DMS 273 (cell line): Measurements from ENCODE around the gene PDPK1.
"Not testable (repeated sequence)": the region's sequence is repeated elsewhere in the genome, so short reads cannot be mapped to it uniquely, and the experiment has no call there.

Experiments
- DNase-seq: peaks from one replicate; lab custom pipeline; 2025; ENCODE audit not compliant: unreplicated experiment; lab: John Stamatoyannopoulos, UW

Gene PDPK1

DNA sequence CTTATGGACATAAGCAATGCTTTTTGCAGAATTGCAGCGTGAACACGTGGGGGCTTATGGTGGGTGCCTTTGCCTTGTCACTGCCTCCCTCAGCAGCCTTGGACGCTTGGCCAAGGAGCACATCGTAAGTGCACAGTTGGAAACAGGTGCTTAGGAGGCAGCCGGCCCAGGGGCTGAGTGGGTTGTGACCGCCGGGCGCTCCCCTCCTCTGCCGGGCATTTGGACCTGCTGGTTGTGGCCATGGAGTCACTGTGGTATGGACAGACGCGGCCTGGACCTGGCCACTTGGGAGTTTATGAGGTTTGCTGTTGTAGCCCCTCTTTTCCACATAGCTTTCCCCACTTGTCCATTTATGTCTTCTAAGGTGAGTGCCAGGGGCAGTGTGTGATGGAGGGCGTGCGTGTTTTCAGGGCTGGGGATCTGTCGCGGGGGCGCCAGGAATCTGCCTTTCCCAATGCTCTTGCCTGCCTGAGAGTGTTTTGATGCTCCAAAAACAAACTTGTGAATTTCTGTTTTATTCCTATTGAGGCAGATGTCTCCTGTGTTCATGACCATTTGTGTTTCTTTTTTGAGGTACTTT is 49.2 kb downstream of the PDPK1 start:
- no peak for DNase-seq

GRCh38 chr16:2587891-2588565 is 50.2 kb downstream of the PDPK1 start:
- no peak for DNase-seq

DNA sequence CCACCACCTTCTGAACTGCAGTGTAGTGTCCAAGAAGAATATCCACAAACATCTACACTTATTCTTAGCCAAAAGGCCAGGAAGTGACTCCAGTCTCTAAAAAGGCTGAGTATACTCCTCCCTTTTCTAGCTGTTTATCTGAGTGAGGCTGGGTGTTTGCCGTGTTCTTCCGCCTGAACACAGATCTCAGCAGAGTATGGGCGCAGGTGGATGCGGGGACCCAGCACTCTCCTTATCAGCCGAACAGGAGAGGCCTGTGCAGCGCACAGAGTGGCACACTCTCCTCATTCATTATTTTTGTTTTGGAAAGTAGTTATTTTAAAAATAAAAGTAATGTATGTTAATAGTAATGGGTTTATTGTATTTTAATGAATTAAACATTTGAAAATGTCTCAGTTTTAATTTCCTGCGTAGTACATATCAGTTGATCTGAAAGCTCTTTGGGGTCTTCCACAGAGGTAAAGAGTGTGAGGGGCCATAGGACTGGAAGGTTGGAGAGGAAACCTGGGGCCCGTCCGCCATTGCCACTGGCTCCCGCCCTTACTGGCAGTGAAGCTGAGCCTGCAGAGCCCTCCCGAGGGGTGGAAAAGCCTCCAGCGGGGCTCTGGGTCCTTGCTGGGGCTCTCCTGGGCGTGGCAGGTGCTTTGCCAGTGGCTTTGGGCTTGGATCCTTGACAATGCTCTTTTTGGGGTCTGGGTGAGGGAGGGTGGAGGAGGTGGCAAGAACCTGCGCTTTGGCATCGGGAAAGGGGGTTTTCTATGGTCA is 53.8 kb downstream of the PDPK1 start:
- no peak for DNase-seq

GRCh38 chr16:2592786-2593185 is 55.0 kb downstream of the PDPK1 start:
- DNase-seq = no peak

DNA sequence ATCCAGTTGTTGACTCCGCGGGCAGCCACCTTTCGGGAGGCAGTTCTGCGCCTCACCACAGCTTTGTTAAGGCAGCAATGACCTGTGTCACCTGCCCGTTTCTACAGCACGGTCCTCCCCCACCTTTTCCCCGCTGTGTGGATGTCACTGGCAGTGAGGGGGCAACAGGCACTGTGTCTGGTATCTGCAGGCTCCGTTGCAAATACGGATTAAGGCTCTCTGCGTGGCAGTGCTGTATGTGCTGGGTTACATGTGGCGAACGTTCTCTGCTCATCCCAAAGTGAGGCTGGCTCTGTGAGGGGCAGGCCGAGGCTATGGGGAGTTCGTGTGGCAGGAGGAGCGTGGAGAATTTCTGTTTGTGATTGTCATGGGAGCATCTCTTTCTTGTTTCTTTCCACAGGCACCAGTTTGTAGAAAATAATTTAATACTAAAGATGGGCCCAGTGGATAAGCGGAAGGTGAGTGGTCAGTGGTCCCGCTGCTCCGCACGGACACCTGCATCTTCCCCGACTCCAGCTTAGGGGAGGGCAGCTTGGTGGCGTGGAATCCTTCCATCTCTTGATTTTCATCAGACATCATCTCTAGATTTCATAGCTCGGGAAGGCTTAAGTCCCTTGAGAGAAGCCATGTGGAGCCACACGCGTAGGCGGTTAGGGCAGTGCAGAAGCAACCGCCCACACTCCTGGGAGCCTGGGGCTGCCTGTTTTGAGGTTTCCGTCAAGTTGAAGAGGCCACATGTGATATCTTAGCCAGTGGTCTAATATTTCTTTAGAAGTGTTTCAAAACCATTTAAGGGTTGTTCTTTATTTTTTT is 57.8 kb downstream of the PDPK1 start:
- DNase-seq = no peak

- no peak for DNase-seq
Observed at GRCh38 chr16:2596747-2597559, 59.1 kb downstream of the PDPK1 start.

- DNase-seq = no peak
Observed at GRCh38 chr16:2597560-2597902, 59.7 kb downstream of the PDPK1 start.

- DNase-seq = no peak
Observed at GRCh38 chr16:2598133-2598641, 60.4 kb downstream of the PDPK1 start.

DNA sequence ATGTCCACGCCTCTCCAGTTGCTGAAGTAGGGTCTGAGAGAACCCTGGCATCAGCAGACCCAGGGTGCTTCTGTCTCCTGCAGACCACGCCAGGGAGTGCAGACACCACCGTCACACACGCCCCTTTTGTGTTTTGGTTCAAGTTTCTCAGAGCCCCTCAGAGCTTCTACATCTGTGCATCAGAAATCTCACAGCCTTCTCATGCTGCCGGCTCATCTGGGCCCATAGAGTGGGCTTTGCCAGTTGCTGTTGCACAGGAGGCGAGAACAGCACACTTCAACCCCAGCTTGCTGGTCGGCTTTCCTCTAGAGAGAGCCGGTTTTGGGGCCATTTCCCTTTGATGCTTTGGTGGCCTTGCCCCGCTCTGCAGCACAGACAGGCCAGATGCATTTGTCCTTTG is 60.9 kb downstream of the PDPK1 start:
- no peak for DNase-seq

GRCh38 chr16:2599165-2599564 is 61.3 kb downstream of the PDPK1 start:
- DNase-seq = not testable (repeated sequence)

- DNase-seq = not testable (repeated sequence)
Observed at GRCh38 chr16:2599785-2600184, 62.0 kb downstream of the PDPK1 start.

DNA sequence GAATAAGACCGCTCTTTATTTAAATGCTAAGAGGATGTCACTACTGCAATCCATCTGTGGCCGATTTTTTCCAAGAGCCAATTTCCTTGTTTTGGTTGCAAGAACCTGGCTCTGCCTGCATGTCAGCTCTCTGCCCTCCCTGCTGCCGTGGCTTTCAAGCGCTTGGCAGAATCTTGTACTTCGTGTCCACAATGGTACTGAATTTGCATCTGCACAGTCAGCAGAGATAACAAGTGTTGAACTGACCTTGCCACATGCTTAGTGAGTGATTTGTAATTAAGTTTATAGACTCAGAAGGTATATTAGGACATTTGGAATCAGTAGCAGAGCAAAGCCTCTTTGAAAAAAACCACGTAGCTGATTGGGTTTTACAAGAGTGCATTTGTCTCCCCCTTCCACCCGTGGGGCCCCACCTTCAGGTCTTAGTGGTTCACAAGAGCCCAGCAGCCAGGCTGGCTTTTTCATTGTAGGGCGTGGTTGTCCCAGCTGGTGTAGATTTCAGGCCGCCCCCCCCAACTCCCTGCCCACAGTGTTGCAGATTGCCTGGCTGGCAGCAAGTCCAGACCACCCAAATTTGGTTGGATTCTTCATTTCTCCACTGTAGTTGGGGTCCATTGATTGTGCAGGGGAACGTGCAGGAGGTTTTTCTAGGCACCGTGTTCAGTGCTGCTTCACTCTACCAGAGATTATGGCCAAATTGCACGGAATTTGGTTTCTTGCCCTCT is 63.6 kb downstream of the PDPK1 start:
- not testable (repeated sequence) for DNase-seq

DNA sequence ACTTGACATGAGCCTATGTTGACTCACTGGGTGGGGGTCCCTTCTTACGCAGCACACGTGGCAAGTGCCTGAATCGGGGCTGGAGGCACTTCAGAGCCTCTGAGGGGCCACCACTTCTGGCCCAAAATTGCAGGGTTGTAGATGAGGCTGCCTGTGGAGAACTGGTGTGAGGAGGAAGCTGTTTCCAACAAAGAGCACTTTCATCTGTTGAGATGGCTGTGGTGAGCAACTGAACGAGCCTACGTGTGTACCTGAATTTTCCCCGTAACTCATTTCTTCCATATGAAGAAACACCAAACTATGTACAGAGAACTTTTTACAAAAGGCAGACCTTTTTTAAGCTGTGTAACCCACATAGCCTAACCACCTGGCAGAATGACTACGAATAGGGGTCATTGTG is 64.4 kb downstream of the PDPK1 start:
- DNase-seq = not testable (repeated sequence)

DNA sequence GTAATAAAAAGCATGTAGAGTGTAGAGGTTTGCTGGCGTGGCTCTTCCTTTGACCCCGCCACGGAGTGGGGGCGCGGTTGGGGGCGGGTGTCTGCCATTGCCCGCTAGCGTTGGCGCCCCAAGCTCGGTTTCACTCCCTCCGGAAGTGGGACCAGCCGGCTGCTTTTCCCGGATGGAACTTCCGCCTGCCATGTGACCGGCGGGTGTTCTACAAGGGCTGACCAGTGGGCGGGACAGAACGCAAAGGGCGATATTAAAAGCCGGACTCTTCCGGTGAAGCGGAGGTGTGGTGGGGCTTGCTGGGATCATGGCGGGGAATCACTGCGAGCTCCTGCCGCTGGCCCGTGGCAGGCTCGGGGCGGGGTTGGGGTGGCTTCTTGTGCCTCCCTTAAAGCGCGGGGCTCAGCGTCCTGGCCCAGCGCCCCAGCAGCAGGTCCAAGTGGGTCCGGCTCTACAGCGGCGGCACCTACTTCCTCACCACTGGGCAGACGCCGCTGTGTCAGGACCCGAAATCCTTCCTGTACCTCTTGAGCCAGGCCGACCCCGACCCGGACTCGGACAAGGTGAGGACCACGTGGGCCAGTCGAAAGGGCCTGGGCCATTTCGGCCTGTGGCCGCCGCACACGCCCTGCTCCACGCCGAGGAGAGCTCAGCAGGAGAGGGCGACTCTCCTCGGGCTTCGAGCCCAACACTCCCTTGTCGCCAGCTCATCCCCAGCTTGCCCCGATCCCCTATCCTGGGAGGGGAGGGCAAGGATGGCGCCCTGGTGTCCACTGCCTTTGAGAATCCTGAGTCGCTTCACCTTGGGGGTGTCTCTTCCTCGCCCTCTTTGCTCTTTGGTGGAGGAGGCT is 65.6 kb downstream of the PDPK1 start:
- DNase-seq = peak; percentile 99

DNA sequence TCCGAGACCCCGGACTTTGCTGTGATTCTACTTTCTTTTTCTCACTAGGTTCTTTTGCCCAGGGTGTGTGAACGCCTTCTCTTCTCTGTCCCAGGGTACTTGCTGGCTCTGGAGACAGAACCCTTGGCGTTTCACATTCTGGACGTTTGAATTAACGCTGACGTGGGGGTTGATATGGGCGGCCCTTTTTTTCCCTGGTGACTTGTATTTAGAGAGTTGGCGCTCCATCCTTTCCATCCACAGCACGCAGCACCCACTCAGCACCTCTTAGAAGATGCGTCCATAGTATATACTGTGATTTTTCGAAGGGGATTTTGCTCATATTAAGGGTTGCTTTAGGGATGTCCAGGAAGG is 66.2 kb downstream of the PDPK1 start:
- DNase-seq = peak; percentile 57

DNA sequence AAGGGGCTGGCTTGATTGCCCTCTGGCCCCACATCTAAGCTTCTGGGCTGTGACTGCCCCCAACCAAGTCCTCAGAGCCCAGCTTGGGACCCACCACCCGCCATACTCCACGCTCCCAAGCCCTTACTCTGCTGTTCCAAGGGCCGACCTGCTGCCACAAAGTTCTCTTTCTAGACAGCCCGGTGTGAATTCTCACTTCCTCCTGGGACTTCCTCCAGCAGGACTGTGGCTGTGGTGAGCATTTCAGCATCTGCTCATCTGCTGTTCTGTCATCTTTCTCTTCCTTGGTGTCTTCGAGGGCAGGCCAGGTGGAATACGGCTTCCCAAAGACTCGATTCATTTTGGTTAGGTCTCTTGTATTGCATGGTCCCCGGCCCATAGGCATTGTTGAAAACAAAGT is 69.0 kb downstream of the PDPK1 start:
- DNase-seq = not testable (repeated sequence)

DNA sequence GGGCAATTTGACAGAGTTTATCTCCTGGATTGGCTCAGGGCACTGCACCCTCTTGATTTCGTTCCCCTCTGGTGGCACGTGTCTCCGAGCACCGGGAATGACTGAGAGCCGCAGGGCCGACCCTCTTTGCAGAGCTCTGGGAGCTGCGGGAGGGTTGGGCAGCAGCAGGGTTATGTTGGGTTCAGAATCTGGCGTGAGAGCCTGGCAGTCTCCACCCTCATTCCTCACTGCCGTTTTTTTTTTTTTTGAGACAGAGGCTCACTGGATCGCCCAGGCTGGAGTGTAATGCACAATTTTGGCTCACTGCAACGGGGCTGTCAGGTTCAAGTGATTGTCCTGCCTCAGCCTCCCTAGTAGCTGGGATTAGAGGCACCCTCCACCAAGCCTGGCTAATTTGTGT is 71.5 kb downstream of the PDPK1 start:
- not testable (repeated sequence) for DNase-seq

DNA sequence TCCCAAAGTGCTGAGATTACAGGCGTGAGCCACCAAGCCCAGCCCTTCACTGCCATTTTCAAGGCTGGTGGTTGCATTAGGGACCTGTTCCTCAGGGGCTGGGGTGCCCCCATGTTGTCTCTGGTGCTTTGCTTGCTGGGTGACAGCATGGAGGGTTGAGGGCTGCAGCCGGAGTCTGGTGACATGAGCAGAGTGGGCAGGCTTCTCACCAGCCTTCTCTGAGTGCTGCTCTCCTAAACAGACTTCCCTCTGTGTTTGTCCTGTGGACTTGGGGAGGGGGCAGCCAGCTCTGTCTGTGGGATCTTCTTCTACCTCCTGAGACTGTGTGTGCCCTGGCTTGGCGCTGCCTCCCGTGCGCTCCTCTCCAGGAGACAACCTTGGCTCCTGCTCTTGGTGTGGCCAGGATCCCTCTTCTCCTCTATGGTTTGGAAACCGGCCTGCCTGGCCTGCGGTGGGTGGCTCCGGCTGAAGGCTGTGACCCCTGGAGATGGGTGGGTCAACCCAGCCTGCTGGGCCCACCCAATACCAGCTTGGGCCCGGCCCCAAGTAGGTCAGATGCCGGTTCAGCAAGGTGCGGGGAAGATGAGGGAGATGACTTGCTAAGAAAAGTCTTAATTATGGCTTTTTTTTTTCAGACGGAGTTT is 72.1 kb downstream of the PDPK1 start:
- DNase-seq = no peak
